Dermis microvascular lymphatic vessel endothelial cell (primary cell): ENCODE data around the gene MYO5A. TPM values are rescaled to one million over a fixed set of nuclear protein-coding genes. Genes with fewer than 3 reads are reported as not detected.
"Not testable (repeated sequence)": the region's sequence is repeated elsewhere in the genome, so short reads cannot be mapped to it uniquely, and the experiment has no call there.

ENCODE experiments used
- DNase-seq, 2 donors: peaks; one replicate each; pipeline versions ENCODE4 v3.0.0 to v3.0.0-alpha.2; 2010; ENCODE audit warnings: low read depth in 2 of 2
- total RNA-seq: library from RNA; depleted of rRNA; stranded (reverse); fragments of >200 nt; gene quantifications from 2 replicates; pipeline ENCODE4 v1.2.1, GENCODE V29; 2014

Gene MYO5A
- total RNA-seq, 1 donor from 2014 or later = 50.1 TPM

- no peak for DNase-seq
Observed at GRCh38 chr15:52546031-52546751, 17.5 kb upstream of the MYO5A start.

GRCh38 chr15:52540374-52541012 lies 11.8 kb upstream of the MYO5A start:
- DNase-seq = no peak

DNA sequence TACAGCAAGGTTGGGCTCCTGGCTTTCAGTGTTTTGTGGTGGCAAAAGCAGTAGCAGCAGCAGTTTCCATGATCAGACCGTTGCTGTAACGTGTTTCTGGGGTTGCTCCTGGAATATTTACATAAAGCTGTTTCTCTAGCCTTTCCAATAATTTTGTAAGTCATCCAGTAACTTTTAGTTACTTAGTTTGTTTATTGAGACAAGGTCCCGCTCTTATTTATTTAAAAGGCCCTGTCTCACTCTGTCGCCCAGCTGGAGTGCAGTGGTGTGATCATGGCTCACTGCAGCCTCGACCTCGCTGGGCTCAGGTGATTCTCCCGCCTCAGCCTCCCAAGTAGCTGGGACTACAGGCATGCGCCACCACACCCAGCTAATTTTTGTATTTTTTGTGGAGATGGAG lies 8.8 kb upstream of the MYO5A start:
- DNase-seq = no peak

DNA sequence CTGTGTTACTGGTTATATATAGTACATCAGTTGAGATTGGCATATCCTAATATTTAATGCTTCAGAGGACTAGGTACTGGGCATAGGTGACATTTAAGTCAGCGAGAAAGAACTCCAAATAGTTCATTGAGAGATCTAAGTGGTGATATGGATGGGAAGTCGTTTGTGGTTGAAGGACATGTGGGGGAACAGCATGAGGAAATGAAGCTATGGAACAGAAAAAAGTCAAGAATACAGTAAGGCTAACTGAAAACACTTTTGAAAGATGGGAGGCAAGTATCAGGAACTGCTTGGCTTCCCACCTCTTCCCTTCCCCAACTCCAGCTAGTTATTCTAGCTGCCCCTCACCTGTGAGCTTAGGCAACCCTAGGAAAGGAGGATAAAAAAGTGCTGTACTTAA lies 3.7 kb upstream of the MYO5A start:
- no peak for DNase-seq

GRCh38 chr15:52529940-52530339 lies 1.3 kb upstream of the MYO5A start:
- no peak for DNase-seq

DNA sequence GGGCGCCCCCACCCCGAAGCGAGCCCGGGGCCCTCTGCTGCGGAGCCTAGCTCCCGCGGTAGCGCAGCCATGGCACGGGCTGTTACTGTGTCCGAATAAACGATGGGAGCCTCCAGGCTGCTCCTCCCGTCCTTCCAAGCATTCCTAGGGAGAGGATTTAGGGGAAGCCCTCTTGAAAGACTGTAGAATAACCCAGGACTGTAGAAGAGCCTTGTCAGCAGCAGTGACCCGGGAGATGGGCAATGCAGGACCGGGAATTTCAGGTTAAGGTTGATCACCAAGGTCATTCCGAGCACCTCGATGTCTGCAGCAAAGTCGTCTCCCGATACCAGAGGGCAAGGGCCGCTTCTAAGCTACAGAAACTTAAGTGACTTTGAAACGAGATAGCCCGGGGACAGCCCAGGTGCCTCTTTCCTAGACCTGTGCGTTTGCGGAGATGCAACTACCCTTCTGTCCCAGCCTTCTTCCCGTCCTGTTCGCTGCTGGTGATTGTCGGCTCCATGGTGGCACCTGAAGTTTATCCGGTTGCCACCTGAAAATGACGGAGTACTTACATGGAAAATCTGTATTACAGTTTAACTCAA lies 753 bp upstream of the MYO5A start:
- no peak for DNase-seq

GRCh38 chr15:52527911-52528563 lies 643 bp downstream of the MYO5A start:
- DNase-seq = peak in 1 of 2 donors; percentile 61

DNA sequence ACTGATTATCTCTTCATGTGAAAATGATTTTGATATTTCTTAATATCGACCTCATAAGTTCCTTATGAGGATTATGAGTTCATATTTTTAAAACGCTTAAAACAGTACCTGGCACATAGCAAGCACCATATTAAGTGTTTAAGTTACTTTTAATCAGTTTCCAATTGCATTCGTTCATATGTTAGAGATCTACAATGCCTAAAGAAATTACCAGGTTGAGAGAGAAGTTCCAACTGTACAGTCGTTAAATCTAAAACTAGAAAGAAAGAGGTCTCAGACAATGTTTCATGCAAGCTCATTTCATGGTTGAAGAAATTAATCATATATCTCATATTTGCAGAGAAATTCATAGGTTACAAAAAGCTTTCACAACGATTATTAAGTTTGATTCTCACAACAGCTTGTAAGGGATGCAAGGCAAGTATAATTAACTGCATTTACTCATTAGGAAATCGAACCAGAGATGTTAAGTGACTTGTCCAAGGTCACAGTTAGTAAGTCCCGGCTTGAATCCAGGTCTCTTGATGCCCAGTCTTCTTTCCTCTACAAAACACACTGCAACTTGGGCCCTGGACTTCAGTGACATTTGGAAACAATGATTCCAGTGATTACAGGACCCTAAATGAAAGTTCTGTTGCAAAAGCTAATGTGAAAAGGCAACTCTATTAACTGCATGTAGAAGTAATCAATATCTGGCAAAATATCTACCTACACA lies 1.3 kb downstream of the MYO5A start:
- DNase-seq = no peak

- no peak for DNase-seq
Observed at GRCh38 chr15:52524223-52525136, 4.2 kb downstream of the MYO5A start.

DNA sequence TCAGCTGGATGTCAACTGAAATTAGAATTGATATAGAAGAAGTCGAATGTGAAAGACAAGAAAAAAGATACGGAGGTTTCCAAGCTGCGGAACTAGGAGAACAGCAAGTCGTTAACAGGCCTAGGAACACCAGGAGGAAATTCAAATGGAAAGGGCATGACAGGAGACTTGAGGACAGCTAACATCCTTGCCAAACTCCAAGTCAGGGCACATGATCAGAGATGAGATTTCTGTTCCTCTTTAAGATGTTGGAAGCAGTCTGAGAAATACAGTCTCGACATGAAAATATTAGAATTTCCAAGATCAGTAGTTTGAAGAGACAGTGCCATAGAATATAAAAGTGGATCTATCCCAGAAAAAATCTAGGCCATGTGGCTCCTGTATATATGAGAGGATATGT lies 5.0 kb downstream of the MYO5A start:
- DNase-seq = no peak

GRCh38 chr15:52523192-52523591 lies 5.5 kb downstream of the MYO5A start:
- peak in 1 of 2 donors; percentile 83 for DNase-seq

DNA sequence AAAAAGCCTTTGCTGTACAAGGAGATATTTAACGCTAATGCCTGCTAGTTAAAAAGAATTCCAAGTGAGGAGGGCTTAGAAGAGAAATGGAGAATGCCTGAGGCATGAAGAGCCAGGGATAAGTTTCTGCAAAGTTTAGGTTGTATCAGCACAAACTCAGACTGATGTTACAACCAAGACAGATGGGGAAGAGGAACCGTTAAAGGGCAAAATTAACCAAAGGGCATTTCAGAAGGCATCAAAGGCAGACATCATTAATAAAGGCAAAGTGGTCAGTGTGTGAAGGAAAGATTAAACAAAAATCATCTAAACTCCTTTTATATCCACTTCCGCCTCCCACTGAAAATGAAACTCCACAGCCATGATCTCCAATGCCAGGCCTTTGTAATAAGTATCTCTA lies 7.0 kb downstream of the MYO5A start:
- no peak for DNase-seq

DNA sequence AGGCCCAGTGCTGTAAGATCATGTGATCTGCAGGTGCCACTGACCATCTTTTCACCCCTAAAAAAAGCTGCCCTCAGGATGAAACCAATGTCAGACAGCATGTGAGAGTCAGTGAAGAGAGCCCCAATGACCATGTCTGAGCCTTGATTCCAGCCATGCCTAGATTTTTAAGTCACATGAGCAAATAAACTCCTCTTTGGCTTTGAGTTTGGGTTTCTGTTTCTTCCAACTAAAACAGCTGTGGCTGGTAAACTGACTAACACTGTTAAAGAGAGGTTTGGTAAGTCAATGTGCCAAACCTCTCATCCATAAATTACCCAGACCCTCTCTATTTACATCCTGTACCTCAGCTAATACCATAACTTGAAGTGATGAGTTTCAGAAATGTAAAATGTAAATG lies 8.3 kb downstream of the MYO5A start:
- no peak for DNase-seq

DNA sequence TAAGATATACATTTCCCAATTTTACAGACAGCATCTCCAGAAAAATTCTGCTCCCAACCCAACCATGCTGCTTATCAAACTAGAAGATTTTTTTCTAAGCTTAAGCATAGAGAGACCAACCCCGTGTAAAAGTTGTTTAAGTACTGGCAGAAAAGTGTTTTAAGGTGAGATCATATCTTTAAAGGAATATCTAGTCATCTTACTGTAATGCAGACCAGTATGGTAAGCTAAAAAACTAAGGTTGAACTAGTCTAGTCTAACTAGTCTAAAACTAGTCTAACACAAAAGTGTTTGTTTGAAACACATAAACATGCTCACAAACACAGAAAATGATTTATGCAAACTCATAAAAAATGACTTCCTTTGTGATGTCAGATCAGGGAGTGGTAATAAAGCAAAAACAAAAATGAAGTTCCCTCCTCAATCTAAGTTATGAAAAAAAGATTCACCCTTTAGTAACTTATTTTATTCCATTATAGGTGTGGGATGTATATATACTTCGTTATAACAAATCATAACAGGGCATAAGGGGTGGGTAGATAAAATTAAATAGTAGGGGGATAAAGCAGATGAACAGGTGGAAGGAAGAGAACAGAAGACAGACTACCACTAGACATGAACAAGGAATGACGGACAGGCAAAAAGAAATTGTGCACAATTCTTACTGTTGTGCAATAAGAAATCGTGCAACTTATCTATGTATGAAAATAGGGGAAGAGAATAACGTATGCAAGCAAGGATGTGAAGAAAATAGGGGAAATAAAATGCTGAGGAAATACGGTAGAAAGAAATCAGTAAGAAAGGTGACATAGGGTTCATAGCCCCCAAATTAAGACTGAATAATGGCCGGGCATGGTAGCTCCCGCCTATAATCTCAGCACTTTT lies 10.0 kb downstream of the MYO5A start:
- no peak for DNase-seq

DNA sequence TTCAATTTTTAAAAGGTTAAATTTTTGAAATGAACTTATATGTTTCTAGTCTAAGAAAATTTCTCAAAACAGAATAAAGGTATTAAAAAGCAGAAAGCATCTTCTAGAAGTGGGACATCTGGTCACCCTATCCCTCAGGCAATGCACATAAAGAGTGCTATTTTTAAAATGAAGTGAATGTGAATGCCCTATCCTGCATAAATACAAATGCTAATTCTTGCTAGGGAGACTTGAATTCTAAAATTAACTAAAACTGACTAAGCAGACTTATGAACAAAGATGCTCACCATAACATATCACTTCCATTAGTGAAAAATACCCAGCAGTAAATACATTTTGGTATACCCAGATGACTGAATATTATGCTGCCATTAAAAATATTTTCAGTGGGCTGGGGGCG lies 11.7 kb downstream of the MYO5A start:
- no peak for DNase-seq

GRCh38 chr15:52515343-52515742 lies 13.3 kb downstream of the MYO5A start:
- DNase-seq = no peak

DNA sequence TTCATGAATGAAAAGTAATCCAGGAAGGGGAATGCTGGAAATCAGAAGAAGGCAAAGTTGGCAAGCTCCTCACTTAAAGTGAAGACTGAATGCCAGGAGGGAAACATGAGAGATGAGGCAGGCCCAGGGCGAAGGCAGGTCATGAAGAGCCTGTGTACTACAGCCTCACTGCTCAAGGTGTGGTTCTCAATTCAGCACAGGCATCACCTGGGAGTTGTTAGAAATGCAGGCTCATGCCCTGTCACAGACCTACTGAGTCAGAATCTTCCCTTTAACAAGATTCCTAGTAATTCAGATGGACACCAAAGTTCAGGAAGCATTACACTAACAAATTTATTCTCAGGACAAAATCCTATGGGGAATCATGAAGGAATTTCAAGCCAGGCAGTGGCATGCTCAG lies 14.2 kb downstream of the MYO5A start:
- no peak for DNase-seq

DNA sequence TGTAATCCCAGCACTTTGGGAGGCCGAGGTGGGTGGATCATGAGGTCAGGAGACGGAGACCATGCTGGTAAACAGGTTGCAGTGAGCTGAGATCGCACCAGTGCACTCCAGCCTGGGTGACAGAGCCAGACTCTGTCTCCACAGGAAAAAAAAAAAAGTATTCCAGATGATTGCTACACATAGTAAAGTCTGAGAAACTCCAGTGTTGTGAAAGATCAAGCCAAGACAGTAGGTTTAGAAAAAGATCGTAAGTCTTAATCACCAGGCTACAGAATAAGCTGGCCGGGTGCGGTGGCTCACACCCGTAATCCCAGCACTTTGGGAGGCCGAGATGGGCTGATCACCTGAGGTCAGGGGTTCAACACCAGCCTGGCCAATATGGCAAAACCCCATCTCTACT lies 15.8 kb downstream of the MYO5A start:
- DNase-seq = not testable (repeated sequence)

GRCh38 chr15:52511084-52511483 lies 17.6 kb downstream of the MYO5A start:
- DNase-seq = no peak
